ENCODE results near the gene SUCO. TPM values are rescaled to one million over a fixed set of nuclear protein-coding genes. Genes with fewer than 3 reads are reported as not detected.

The SUCO gene
- polyA plus RNA-seq, 1 experiment = 5.0 TPM

DNA sequence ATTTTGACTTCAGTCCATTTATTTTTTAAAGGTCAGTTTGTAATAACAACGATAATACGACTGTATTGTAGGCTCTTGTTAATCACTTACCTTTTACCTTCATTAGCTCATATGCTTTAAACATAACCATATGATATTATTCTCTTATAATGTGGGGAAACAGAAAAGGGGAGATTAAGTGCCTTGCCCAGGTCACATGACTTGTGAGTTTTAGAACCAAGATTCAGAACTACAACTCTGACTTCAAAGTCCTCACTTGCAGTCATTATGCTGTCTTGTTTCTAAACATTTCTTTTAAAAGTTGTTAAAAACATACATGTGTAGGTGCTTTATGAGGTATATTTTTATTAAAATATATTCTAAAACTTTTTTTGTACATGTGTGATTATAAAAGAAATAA, 41.1 kb downstream of the SUCO start:
- POLR2A ChIA-PET = no interaction called here
- TF ChIP-seq, protein P1, sequence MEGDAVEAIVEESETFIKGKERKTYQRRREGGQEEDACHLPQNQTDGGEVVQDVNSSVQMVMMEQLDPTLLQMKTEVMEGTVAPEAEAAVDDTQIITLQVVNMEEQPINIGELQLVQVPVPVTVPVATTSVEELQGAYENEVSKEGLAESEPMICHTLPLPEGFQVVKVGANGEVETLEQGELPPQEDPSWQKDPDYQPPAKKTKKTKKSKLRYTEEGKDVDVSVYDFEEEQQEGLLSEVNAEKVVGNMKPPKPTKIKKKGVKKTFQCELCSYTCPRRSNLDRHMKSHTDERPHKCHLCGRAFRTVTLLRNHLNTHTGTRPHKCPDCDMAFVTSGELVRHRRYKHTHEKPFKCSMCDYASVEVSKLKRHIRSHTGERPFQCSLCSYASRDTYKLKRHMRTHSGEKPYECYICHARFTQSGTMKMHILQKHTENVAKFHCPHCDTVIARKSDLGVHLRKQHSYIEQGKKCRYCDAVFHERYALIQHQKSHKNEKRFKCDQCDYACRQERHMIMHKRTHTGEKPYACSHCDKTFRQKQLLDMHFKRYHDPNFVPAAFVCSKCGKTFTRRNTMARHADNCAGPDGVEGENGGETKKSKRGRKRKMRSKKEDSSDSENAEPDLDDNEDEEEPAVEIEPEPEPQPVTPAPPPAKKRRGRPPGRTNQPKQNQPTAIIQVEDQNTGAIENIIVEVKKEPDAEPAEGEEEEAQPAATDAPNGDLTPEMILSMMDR (IDR thresholded peaks at IDR 0.05; ENCODE audit: insufficient read depth, low read depth, low read length) = no peak

DNA sequence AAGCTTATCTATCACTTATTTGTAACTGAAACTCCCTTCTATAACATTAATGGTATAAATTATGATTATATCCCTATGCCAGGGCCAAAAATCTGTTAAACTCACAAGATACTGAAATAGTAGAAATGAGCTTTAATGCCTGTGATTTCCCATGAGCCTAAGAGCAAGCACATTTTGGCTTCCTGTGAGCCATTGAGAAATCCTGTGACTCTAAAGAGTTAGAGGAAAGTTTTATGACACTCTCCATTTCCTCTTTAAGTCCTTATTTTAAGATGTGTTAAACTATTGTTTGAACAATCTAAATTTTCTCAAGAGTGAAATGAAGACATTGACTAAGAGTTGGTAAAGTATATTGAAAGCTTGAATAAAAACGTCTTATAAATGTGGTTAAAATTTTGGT, 45.6 kb downstream of the SUCO start:
- H3K36me3 ChIP-seq (ENCODE audit: control insufficient read depth, insufficient read depth, low read length) = no peaks in the 10 kb centered on the region
- no peak overlapping the region for H3K4me3 ChIP-seq (ENCODE audit: low read depth, low read length)
- TF ChIP-seq, protein P1 (IDR thresholded peaks at IDR 0.05; ENCODE audit: insufficient read depth, low read depth, low read length) = no peak
- ChIA-PET POLR2A (no interaction called here), CTCF (no interaction called here)
- DNase-seq (ENCODE audit: low read depth) = no peak
- H3K27me3 ChIP-seq (ENCODE audit: control insufficient read depth, insufficient read depth, low read length) = no peaks in the 10 kb centered on the region

More for the DNA sequence above, 41.1 kb downstream of the SUCO start:
- H3K4me3 ChIP-seq (ENCODE audit: low read depth, low read length) = no peak overlapping the region
- no peaks in the 10 kb centered on the region for H3K36me3 ChIP-seq (ENCODE audit: control insufficient read depth, insufficient read depth, low read length)
- CTCF ChIA-PET = no interaction called here
- H3K27me3 ChIP-seq (ENCODE audit: control insufficient read depth, insufficient read depth, low read length) = no peaks in the 10 kb centered on the region
- no peak for DNase-seq (ENCODE audit: low read depth)

DNA sequence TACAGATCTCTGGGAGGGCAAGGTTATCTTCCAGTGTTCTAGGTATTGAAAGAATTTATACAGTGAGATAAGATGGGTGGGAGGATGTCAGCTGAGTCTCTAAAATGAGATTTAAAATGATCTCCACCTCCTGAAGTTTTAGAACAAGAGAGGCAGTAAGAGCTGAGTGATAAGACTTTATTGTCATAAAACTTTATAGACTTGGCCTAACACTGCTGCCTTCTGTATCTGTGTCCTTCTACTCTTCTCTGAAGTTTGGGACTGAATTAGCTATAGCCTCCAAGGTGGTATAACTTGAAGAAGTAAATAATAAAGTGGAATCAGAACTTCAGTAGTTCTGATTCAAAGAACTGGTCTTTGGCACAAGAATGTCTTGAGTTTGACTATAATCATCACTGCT, 48.3 kb downstream of the SUCO start:
- CTCF ChIA-PET = interaction anchor here (1.0 to 1.3 kb wide), 2 partner anchors 28 to 131 kb away, joined by 3 read pairs; no protein-coding TSS in a partner anchor
- POLR2A ChIA-PET = interaction anchor here (0.5 kb wide), 1 partner anchor 105 kb away, joined by 7 read pairs; no protein-coding TSS in a partner anchor
- Histone ChIP-seq H3K27me3 (ENCODE audit: control insufficient read depth, insufficient read depth, low read length) (no peaks in the 10 kb centered on the region), H3K36me3 (ENCODE audit: control insufficient read depth, insufficient read depth, low read length) (no peaks in the 10 kb centered on the region), H3K4me3 (ENCODE audit: low read depth, low read length) (no peak overlapping the region)
- TF ChIP-seq, protein P1 (IDR thresholded peaks at IDR 0.05; ENCODE audit: insufficient read depth, low read depth, low read length) = no peak
- DNase-seq (ENCODE audit: low read depth) = no peak

DNA sequence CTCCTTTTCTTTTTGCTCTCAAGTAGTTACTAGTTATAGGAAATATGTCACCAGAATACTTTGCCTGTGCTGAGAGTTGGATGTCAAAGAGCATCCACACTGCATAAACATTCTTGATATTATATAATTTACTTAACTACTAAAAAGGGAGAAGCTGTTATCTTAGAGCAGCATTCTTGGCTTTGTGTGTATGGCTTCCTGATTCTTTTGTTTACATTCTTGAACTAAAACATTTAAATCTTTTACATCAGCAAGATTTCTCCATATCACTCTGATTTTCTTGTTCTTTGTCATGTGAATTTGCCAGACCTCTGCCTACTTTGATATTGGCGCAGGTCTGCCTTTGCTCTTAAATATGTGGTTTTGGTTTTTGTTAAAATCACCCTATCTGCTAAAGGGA, 48.8 kb downstream of the SUCO start:
- ChIA-PET POLR2A (no interaction called here), CTCF (interaction anchor here (1.0 to 1.3 kb wide), 2 partner anchors 28 to 131 kb away, joined by 3 read pairs; no protein-coding TSS in a partner anchor)
- Histone ChIP-seq H3K27me3 (ENCODE audit: control insufficient read depth, insufficient read depth, low read length) (no peaks in the 10 kb centered on the region), H3K4me3 (ENCODE audit: low read depth, low read length) (no peak overlapping the region), H3K36me3 (ENCODE audit: control insufficient read depth, insufficient read depth, low read length) (no peaks in the 10 kb centered on the region)
- DNase-seq (ENCODE audit: low read depth) = no peak
- TF ChIP-seq, protein P1 (IDR thresholded peaks at IDR 0.05; ENCODE audit: insufficient read depth, low read depth, low read length) = no peak

DNA sequence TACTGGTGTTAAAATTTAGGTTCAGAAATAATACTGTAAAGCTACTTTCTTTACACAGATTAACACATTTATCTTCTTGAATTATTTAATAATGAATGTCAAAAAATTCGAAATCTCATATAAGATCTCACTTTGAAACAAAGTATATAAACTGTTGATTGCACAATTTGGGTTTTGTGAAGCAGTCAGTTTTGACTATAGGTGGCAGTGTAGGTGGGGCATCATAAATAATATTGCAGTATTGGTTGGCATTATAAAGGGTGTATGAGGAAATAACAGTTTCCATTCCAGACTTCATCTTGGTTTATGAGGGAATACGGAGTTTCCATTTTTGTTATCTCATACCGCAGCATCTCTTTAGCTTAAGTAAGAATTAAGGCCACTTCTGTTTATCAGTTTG, 49.9 kb downstream of the SUCO start:
- H3K36me3 ChIP-seq (ENCODE audit: control insufficient read depth, insufficient read depth, low read length) = no peaks in the 10 kb centered on the region
- TF ChIP-seq, protein P1 (IDR thresholded peaks at IDR 0.05; ENCODE audit: insufficient read depth, low read depth, low read length) = no peak
- H3K4me3 ChIP-seq (ENCODE audit: low read depth, low read length) = no peak overlapping the region
- CTCF ChIA-PET = interaction anchor here (1.1 kb wide), 1 partner anchor 136 kb away, joined by 3 read pairs; no protein-coding TSS in a partner anchor
- H3K27me3 ChIP-seq (ENCODE audit: control insufficient read depth, insufficient read depth, low read length) = no peaks in the 10 kb centered on the region
- no peak for DNase-seq (ENCODE audit: low read depth)
- POLR2A ChIA-PET = no interaction called here
